Inflammatory macrophage (primary cell): ENCODE results near the gene KIAA1671.

Source experiments
- DNase-seq, 2 donors: peaks; one replicate each; pipeline ENCODE4 v3.0.0-alpha.2; 2020 to 2022

Gene KIAA1671

GRCh38 chr22:25096638-25097405, 144.3 kb downstream of the KIAA1671 start:
- DNase-seq, result no peak

DNA sequence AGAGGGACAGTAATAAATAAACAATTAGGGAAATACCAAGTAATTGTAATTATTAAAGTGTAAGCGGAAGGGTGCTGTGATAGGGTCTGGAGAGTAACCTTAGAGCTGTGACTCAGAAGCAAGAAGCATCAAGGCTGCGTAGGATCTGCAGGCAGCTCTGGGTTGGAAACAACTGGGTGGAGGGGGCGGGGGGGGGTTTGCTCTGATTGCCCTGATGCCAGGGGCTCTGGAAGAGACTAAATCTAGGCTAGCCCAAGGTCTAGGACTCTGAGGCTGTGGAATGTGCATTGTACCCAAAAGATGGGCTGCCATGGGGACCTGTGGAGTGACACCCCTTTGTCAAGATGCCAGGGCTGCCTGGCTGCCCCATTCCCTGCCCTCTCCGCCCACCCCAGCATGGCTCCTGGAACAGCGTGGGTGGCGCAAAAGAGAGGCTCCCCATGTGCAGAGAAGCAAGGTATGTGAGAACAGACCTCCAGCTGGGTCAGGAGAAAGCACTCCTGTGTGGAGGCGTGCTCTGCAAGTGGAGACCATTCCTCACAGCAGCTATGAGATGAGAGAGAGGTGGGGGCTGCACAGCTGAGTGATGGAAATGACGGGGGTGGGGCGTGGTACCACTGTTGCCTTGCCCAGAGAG, 146.0 kb downstream of the KIAA1671 start:
- DNase-seq, result no peak

DNA sequence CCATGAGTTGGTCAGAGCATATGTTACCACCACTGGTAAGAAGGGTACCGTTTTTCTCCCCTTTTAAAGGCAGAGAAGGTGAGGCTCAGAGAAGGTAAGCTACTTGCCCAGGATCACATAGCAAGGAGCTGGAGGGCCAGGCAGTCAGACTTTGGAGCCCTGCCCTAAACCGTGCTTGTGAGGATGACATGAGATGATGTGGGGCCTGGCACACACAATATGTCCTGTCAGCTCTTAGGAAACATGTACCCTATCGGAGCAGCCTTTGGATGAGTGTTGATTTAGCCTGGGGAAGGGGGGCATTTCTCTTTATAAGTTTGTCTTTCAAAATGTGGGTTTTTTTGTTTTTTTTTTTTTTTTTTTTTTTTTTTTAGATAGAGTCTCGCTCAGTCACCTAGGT, 146.7 kb downstream of the KIAA1671 start:
- DNase-seq, result no peak

DNA sequence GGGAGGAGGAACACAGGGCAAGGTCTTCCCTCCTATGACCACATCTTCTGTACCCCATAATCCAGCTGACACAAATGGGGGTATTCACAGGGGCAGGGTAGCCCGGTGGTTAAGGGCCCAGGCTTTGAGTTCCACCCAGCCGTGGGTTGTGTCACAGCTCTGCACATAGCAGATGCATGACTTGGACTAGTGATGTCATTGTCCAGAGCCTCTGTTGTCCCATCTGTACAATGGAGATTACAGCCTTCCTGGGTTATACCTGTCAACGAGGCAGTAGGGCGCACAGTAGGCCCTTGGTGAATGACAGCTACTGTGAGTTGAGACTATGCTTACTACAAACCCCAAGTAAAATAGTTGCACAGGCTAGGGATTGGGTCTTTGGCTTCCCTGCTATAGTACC, 147.9 kb downstream of the KIAA1671 start:
- no peak for DNase-seq

- DNase-seq, result no peak
Measured at GRCh38 chr22:25100948-25101347, 148.4 kb downstream of the KIAA1671 start.

DNA sequence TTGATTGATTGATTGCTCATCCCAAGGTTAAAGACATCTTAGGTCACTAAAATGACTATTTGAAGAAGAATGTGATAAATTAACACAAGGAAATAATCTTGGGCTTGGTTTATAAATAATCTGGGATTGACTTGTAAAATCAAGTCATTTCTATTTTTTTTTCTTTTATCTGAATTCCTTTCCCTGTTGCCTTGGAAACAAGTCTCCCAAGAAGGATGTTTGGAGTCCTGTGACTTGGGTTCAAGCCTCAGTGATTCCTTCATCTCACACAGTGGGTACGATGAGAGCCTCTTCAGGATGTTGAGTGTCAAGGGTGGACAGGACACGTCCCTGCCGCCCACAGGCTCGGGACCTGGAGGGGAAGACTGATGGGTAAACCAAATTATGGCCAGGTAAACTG, 149.0 kb downstream of the KIAA1671 start:
- no peak for DNase-seq

DNA sequence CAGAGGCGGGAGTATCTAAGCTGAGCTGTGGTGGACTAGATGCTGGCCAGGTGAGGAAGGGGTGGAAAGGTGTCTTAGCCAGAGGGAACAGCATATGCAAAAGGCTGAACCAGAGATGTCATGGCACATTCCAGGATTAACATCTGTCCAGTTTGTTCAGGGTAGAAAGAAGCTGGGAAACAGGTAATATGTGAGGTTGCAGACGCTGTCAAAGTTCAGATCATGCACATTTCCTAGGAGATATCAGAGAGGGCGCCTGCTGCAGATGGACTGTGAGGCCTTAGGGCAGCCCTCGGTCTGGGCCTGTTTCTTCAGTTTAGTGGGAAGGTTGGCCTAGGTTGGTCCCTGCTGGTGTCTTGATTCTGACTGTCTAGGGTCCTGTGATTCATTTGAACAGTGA, 149.5 kb downstream of the KIAA1671 start:
- DNase-seq, result no peak

GRCh38 chr22:25102722-25103121, 150.2 kb downstream of the KIAA1671 start:
- DNase-seq, result no peak

DNA sequence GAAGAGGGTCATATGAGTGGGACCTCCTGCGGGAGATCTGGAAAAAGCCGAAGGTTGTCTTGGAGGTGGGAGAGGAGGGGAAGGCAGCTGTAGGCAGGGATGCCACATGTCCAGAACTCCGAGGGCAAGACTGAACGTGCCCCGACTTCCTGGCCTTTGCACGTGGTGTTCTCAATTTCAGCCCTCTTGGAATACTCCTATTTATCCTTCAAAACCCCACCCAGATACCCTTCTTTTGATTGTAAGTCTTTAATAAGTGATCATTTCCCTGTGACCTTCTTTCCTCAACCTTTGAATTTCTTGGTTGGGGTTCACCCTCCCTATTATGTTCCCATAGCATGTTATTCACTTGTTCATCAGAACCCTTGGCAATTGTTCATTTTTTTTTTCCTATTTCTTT, 151.9 kb downstream of the KIAA1671 start:
- DNase-seq, result no peak

DNA sequence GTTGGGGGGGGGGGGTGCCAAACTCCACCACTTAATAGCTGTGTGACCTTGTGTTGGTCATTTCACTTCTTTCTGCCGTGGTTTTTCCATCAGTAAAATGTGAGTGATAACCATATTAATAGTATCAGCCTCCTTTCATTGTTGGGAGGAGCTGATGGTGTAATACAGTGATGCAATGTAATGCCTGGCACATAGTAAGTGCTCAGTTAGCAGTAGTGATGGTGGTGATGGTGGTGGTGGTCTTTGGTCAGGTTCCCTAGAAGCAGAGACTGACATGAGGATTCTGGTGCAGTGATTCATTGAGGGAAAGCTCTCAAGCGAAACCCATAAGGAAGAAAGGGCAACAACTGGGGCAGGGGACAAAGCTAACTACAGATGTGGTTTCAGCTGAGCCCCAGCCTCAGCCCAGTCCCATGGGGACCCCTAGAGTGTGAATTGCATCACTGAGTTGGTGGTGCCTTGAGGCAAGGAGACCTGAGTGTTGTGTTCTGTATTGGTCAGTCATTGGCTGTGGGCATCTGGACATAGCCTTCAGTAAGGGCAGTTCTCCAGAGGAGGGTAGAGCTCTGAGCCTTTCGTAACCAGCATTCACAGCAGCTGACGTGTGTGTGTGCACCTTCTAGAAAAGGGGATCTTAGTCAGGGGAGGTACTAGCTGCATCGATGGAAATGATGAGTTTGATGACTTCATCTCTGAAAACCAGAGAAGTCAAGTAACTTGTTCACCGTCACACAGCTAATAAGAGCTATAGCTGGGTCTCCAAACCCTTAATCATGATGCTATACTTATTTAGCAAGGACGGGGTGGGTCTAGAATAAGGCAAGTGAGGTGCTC, 153.5 kb downstream of the KIAA1671 start:
- no peak for DNase-seq

GRCh38 chr22:25109878-25110595, 157.5 kb downstream of the KIAA1671 start:
- no peak for DNase-seq

GRCh38 chr22:25110596-25110845, 158.0 kb downstream of the KIAA1671 start:
- DNase-seq, result no peak

DNA sequence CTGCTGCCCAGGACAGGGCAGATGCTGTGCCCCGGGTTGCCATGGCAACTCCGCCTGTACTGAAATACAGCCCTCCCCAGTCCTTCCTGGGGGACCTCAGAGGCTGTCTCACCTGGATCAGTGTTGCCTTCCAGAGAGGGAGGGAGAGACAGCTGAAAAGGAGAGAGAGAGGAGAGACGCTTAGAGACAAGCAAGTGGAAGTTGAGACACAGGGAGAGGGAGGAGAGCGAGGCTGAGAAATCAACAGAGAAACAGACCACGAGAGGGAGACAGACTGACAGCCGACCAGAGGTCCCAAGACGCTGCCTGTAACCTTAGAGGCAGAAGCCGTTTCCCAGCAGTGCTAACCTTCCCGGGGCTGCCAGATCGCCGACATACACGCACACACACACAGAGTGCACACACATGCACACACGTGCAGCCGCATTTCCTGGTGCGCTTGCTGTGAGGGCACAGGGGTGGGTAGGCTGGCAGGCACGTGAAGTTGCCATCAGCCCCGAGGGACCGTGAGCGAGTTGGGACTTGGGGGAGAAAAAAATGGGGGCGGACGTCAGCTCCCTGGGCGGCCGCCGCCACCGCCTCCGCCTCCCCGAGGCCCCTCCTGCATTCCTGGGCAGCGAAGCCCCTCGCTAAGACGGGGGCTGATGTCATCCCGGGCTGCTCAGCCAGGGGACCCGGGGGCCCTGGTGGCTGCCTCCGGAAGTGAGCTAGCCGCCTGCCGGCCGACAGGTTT, 158.5 kb downstream of the KIAA1671 start:
- DNase-seq, result peak; percentile 6 to 43

- peak in 1 of 2 donors; percentile 27 for DNase-seq
Measured at GRCh38 chr22:25111579-25112517, 159.3 kb downstream of the KIAA1671 start.

DNA sequence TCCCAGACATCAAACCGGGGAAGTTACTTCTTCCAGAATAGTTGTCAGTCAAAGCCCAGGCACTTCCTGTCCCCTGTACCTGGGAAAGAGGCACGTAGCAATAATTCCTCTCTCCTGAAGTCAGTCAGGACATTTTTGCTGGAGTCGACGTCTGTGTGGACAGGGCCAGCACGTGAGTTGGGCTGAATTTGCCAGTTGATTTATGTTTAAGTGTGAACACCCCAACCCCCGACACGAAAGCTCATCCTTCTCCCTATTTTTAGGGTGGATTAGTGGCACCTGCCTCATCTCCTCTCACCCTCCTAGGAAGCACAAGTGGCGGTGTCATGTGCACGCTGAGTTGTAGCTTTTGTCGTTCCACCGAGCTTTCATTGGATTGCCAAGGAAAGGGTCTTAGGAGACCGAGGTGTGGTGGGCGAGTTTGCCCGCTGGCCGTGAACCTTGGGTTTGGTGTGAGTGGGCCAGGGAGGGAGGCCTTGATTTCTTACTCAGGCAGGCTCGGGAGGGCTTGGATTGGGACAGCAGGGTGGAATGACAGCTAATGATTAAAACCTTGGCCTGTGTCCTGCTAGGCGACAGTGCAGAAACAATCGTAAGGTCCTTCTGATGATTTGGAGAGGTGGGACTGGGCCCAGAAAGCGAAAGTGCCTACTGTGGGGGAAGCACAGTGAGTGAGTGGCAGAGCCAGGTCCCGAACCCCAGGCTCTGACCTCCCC, 160.2 kb downstream of the KIAA1671 start:
- no peak for DNase-seq

- DNase-seq, result no peak
Measured at GRCh38 chr22:25113316-25113721, 160.8 kb downstream of the KIAA1671 start.

- DNase-seq, result no peak
Measured at GRCh38 chr22:25114369-25115362, 162.2 kb downstream of the KIAA1671 start.

GRCh38 chr22:25119609-25120008, 167.1 kb downstream of the KIAA1671 start:
- DNase-seq, result no peak

DNA sequence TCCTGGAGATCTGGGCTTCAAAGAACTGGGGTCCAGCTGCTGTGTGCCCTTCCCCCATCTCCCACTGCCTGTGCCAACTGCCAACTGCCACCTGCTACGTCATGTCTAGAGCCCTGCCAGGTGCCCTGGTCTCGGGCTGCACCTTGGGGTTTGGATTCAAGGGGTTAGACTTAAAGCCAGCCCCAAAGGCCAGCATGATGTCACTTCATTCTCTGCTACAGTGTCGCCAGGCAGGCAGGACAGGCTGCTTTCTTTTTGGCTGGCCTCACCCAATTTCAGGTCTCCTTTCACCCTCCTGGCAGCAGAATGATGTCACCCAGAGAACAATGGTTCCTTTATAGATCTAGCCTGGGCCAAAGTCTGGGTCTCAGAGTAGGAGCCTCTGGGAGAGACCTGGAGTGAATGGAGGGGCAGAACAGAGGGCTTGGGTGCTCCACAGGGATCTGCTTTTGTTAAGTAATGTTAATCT, 167.6 kb downstream of the KIAA1671 start:
- no peak for DNase-seq
